HG03457 (cell line): Measurements from ENCODE around the gene ATP11A.
A peak's percentile ranks its signal among the peaks of the same experiment; 100 is the strongest.
"Not testable (repeated sequence)": the region's sequence is repeated elsewhere in the genome, so short reads cannot be mapped to it uniquely, and the experiment has no call there.

ENCODE experiments used
- ATAC-seq: cut with Tn5 transposase; IDR thresholded peaks from one replicate; pipeline ENCODE4 v1.9.1; 2021; ENCODE audit warnings: moderate number of reproducible peaks; ENCODE audit not compliant: unreplicated experiment

The ATP11A gene

DNA sequence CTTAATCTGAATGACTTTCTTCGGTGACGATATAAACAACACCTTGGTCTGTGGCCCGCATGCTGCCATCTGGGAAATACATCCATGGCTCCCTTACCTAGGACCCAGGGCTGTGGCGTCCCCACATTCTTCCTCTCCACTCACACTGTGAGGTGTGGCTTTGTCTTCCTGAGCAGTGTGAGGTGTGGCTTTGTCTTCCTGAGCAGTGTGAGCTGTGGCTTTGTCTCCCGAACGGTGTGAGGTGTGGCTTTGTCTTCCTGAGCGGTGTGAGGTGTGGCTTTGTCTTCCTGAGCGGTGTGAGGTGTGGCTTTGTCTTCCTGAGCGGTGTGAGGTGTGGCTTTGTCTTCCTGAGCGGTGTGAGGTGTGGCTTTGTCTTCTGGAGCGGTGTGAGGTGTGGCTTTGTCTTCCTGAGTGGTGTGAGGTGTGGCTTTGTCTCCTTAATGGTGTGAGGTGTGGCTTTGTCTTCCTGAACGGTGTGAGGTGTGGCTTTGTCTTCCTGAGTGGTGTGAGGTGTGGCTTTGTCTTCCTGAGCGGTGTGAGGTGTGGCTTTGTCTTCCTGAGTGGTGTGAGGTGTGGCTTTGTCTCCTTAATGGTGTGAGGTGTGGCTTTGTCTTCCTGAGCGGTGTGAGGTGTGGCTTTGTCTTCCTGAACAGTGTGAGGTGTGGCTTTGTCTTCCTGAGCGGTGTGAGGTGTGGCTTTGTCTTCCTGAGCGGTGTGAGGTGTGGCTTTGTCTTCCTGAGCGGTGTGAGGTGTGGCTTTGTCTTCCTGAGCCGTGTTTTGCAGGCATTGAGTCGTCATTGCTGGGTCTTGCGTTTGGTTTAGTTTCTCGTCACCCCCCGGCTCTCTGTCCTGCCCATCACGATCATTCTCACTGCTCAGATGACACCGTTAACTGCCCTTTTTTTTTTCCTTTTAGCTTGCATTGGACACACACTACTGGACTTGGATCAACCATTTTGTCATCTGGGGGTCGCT, 183.1 kb downstream of the ATP11A start:
- ATAC-seq, result not testable (repeated sequence)

DNA sequence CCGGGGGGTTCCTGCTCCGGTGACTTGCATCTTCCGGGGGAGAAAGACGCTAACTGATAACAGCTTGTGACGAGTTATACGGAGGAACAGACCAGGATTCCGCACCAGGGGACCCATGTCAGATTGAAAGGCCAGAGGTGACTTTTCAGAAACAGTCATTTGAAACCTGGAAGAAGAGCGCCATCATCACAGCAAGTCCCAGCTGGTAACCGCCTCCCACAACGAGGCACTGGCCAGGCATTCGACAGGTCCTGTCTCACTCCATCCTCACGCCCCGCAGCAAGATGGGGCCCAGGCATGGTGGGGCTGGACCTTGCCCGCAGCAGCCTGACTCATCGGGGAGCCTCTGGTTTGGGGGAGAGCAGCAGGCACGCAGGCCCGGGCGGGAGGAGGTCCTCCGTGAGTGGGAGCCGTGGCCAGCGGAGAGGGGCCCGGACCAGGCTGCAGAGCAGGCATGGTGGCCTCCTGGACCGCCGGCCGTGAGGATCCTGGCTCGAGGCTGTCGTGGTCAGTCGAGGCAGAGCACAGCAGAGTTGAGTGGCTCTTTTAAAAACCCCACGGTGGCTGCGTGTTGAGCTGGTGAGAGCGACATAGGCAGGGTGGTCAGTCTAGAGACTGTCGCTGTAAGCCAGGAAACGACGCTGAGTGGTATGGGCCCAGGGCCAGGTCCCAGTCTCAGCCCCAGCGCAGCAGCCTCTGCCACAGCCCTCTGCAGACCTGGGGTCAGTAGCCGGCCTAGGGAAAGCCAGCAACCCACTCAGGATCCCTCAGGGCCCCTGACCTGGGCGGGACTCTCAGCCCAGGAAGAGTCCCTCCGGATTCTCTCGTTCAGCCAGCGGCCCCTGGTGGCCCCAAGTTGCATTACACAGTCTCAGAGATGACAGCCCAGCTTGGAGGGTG, 184.3 kb downstream of the ATP11A start:
- peak; percentile 73 for ATAC-seq

DNA sequence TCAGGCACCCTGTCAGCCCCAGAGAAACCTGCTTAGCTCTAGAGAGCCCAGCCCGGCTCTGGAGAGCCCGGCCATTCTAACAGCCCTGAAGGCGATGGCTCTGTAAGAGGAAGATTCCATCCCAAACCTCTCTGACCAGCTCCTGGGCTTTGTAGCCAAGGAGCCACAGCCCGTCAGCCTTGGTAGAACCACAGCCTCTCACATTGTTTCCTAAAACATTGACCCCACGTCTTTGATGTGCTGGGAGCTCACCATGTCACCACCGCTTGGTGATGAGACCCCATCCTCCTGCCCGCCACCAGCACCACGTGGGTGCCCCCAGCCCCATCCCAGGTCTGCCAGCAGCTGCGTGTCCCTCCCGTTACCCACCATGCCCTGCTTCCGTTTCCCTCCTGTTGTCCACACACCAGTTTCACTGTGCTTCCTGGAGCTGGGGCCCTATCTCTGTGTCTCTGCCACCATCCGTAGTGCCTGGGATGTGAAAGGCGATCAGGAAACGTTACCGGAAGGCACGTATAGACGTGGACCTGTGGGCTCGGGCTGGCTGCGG, 185.0 kb downstream of the ATP11A start:
- ATAC-seq, result no peak

DNA sequence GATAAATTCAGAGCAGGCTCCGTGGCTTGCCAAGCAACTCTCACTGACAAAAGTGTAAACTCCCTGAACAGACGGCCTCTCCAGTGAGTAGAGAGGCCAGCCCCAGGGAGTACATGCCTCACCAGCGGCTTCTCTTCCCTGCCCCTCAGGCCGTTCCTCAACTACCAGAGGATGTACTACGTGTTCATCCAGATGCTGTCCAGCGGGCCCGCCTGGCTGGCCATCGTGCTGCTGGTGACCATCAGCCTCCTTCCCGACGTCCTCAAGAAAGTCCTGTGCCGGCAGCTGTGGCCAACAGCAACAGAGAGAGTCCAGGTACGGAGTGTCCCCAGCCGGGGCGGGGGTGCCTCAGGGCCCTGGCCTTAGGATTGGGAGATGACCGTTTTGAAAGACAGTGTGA, 185.8 kb downstream of the ATP11A start:
- ATAC-seq, result no peak

DNA sequence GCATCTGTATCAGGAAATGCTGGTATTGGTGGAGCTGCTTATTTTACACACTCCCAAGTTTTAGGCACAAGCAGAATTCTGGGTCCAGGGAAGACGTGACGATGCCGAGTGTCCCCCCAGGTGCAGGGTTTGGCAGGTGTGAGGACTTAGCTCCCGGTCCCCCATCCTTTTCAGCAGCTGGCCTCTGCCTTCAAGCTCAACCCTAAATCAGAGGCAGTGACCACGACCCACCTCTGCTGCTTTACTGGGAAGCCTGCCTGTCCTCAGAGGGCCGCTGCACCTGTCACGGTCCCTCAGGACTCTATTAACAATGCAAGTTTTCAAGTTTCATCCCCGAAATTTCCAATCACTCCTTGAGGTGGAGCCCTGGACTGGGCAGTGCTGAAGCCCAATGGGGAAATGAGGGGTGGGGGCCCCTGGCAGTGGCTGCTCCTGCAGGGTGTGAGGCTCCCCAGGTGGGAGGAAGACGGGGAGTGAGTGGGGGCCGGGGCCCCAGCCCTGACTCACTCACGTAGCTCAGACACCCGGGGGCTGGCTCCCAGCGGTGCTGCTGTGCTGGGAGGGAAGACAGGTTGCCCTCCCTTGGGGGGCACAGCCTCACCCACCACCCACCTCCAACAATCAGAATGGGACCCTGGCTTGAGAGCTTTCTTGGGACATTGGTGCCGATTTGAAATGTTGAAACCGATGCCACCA, 186.6 kb downstream of the ATP11A start:
- ATAC-seq, result no peak

DNA sequence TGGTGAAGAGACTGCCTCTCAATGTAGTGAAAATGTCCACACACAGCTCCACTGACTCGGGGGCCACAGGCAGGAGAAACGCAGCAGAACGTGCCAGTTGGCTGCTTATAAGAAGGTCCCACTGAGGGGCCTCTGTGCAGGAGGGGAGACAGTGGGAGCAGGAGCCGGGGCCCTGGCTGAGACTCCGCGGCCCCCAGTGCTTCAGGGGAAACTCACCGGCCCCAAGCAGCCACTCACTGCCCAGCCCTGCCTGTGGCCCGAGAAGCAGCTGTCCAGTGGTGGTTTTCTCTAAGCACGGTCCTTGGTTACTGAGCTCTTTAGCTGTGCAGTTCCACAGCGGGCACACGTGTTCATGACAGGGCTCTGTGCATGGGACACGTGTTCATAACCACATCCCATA, 187.2 kb downstream of the ATP11A start:
- ATAC-seq, result no peak

DNA sequence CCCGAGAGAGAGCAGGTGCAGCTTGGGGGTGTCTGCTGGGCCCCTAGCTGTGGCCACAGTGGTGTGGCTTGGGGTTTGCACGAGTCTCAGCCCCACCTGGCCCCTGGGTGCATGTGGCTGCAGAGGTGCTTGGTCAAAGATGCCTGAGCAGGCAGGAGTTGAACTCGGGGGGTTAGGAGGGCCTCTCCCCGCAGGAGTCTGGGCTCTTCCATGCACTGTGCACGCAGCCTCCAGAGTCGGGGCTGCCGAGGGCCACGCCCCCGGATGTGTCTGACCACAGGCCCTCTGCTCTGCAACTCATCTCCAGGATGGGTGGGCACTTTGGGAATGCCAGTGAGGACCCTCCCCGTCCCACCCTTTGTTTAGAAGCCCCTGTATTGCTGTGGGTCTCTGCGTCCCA, 187.7 kb downstream of the ATP11A start:
- no peak for ATAC-seq

DNA sequence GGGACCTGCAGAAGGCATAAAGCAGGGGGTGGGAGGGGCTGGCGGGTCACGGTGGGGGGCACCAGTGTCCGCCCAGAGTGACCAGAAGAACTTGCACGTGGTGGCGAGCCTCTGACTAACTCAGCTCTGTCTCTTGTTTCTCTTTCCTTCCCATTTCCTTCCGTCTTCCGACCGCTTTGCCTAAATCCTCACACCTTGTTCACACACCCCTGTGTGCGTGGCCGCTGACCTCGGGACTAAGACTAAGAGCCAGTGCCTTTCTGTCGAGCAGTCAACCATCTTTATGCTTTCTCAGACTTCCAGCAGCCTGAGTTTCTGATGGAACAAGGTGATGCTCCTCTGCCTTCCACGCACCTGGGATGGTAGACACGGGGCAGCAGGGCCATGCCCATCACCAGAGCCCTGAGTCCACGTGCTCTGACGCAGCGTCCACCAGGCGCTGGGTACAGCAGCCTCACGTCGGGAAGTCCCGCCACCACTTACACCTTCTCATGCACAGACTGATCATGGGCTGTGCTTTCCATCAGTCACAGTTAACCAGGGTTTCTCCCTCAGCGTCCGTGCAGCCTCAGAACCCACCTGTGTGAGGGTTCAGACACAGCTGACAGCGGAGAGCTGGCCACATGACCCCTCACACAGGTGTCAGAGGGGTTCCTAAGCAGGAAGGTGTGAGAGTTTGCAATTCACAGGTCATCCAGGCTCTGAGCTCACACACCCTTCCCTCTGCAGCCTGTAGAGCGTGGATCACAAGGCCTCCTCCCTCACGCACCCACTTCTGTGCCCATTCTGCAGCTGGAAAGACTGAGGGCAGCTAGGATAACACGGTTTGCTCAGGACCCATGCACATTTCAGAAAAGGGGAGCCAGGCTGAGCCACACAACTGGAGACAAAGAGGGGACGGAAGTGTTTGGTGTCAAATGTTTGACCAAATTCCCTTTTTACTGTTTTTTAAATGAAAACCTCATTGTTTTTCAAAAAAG, 188.4 kb downstream of the ATP11A start:
- ATAC-seq, result no peak

DNA sequence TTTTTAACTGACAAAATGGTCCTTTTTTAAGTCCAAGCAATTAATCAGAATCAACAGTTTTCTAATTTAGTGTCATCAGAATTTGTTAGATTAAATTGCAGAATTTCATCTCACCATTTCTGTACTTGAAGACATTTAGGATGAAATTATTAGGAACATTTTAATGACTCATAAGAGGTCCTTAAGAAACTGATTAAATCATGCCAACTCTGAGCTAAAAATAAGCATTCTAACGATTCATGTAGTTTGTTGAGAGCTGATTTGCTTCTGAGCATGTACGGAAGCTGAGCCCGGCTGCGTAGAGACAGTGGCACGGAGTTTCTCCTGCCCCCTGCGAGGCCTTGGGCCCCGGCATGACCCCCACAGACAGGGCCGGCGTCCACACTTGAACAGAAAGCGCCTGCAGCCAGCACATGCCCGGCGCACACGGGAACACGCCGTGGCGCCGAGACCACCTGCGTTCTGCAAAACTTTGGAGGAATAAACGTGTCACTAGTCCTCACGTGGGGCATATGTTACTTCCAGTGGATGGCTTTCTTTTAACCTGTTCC, 189.5 kb downstream of the ATP11A start:
- ATAC-seq, result no peak

DNA sequence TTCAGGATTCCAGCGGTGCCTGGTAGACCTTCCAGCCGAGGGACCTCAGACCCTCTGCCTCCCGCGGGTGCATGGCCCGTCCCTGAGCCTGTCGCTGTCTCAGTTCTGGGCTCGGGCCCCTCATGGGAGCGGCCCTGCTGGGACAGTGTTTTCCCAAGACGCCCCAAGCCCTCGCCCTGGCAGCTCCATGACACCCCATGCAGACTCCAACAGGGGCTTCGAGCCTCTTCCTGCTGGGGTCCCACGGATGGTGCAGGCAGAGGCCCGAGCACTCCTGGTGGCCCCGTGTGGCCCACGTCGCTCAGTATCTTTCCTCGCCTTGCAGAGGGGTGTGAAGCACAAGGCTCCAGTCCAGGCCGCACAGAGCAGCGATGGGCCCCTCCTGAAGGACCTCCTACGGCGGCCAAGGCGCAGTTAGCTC, 190.4 kb downstream of the ATP11A start:
- no peak for ATAC-seq

DNA sequence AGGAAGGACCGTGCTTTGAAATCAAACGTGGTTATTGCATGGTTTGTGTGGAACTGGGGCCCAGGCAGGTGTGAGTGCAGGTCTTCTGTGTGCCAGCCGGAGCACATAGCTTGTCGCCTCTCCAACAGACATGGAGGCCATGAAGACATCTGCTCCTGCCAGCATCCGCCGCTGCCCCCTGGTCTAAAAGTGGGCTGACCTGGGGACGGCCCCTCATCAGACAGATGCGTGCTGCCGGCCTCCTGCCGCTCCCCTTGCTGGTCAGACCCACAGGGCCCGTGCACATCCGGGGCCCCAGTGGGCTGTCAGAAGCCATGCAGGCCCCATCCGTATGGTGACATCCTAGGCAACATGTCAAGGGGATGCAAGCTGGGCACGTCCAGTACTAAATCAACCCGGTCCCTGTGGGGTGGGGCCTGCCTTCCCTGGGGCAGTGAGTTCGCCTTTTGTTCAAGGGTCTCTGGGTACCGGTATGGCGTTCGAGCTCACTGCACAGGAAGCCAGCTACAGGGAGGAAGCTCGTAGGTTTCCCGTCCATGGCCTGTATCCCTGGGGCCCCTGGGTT, 191.2 kb downstream of the ATP11A start:
- ATAC-seq, result no peak

DNA sequence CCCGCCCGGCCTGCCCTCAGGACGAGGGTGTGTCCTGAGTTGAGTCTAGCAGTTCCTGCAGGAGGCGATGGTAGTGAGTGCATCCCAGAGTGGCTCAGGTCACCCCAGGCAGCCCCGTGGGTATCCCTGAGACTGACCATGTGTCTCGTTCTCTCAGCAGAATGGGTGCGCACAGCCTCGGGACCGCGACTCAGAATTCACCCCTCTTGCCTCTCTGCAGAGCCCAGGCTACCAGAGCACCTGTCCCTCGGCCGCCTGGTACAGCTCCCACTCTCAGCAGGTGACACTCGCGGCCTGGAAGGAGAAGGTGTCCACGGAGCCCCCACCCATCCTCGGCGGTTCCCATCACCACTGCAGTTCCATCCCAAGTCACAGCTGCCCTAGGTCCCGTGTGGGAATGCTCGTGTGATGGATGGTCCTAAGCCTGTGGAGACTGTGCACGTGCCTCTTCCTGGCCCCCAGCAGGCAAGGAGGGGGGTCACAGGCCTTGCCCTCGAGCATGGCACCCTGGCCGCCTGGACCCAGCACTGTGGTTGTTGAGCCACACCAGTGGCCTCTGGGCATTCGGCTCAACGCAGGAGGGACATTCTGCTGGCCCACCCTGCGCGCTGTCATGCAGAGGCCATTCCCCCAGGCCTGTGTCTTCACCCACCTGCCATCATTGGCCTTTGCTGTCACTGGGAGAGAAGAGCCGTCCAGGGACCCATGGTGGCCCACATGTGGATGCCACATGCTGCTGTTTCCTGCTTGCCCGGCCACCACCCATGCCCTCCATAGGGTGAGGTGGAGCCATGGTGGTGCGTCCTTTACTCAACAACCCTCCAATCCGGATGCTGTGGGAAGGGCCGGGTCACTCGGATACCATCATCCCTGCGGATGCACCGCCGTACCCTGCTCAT, 192.1 kb downstream of the ATP11A start:
- no peak for ATAC-seq

DNA sequence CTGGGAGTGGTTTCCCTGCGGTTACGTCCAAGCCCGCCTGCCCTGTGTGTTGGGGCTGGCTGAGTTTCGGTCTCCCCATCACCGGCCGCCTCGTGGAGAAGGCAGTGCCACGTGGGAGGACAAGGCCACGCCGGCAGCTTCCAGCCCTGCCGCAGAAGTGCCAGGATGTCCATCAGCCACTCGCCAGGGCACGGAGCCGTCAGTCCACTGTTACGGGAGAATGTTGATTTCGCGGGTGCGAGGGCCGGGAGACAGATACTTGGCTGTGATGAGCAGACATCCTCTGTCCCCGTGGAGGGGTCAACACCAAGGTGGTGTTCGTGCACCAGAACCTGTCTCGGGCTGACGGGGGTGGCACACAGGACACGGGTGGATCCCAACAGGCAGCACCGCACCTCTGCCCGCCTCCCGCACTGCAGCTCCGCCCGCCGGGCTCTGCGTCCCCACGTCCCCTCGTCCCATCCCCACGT, 192.8 kb downstream of the ATP11A start:
- ATAC-seq, result no peak

DNA sequence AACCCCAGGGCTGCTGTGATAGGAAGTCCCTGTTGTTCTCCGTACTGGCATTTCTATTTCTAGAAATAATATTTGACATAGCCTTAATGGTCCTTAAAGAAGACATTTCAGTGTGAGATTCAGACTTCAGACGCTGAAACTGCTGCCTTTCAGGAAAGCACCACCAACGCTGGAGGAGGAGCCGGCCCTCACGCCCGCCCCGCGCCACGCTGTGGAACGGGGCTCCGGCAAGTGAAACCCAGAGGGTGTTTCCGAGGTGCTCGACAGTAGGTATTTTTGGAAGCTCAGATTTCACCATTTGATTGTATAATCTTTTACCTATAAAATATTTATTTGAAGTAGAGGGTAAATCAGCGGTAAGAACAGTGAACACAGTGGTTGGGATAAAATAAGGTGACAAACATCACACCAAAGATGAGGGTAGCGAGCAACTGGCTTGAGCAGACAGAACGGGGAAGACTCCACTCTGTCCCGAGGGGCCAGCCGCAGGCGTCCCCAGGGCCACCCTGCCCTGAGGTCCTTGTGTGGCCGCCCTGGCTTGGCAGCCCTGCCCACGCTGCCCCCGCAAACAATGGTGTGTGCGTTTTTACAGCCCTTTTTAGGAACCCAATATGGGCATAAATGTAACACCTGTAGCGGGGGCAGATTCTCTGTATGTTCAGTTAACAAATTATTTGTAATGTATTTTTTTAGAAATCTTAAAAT, 193.6 kb downstream of the ATP11A start:
- no peak for ATAC-seq

DNA sequence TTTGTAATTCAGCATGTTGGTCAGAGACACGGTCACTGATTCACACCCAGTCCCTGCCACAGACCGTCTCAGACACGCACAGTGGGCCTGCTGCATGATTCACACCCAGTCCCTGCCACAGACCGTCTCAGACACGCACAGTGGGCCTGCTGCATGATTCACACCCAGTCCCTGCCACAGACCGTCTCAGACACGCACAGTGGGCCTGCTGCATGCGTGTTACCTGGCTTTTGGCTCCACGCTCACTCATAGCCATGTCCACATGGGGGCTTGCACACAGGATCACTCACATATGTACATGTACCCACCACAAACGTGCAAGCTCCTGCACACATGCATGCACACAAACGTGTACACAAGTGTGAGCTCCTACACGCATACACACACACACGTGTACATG, 194.9 kb downstream of the ATP11A start:
- not testable (repeated sequence) for ATAC-seq

DNA sequence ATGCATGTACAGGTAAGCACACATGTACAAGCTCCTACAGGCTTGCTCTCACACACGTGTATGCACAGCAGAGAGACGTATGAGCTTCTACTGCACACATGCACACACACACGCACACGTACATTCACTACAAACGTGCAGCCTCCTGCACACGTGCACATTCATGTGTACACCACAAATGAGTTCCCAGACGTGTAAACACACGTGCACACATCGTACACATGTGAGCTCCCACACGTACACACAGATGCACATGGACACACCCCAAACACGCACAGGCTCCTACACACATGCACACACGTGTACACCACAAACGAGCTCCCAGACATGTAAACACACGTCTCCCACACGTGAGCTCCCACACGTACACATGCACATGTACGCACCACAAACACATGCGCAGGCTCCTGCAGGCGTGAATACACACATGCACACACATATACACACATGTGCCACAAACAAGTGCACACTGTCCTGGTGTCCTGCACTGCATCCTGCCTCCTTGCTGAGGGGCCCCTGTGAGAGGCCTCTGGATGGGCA, 195.5 kb downstream of the ATP11A start:
- no peak for ATAC-seq

DNA sequence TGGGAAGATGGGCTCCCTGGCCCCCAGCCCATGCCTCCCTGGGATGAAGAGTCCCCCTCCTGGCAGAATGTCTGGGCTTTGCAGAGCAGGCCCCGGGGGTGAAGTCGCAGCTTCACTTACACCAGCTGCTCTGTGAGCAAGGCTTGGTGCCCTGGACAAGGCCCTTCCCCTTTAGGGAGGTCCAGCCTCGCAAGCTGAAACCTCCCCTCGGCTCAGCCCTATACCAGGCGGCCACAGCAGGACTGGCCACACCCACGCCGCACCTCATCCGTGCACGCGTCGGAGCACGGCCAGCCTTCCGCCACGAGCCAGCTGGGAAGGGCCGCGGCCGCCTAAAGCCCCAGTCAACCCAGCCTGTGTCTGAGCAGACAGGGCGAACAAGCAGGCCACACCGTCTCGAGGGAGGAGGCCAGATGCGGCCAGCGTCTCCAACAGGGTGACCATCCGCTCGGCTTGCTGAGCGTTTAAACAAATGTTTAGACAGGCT, 196.0 kb downstream of the ATP11A start:
- ATAC-seq, result no peak
